CD4-positive, CD25-positive, alpha-beta regulatory T cell (primary cell): ENCODE results near the gene DBT. TPM values are rescaled to one million over a fixed set of nuclear protein-coding genes. Genes with fewer than 3 reads are reported as not detected.

ENCODE experiments used
- ATAC-seq, 2 donors: fragments of 150-1000 bp; cut with Tn5 transposase; one replicate each; pipeline ENCODE4 v1.10.0; 2021; ENCODE audit warnings: low read depth in 2 of 2, moderate number of reproducible peaks in 2 of 2, moderate library complexity in 1 of 2
- DNase-seq, 3 donors: peaks; one replicate each; pipeline versions ENCODE4 v3.0.0 to v3.0.0-alpha.2; 2012 to 2022; ENCODE audit warnings: mixed read lengths in 1 of 3
- H3K27ac ChIP-seq: one replicate; pipeline ENCODE4 v1.7.0; 2013; ENCODE audit warnings: mild to moderate bottlenecking, low read length; ENCODE audit not compliant: insufficient read depth, poor library complexity, severe bottlenecking
- H3K27me3 ChIP-seq: one replicate; pipeline ENCODE4 v1.7.0; 2013; ENCODE audit warnings: low read length; ENCODE audit not compliant: control insufficient read depth, insufficient read depth
- H3K36me3 ChIP-seq: one replicate; pipeline ENCODE4 v1.7.0; 2013; ENCODE audit warnings: mild to moderate bottlenecking, low read length, moderate library complexity; ENCODE audit not compliant: control insufficient read depth, insufficient read depth
- H3K4me1 ChIP-seq: 2 replicates; pipeline ENCODE4 v1.7.0; 2013; ENCODE audit warnings: mild to moderate bottlenecking, low read length; ENCODE audit not compliant: insufficient read depth, control insufficient read depth, poor library complexity, severe bottlenecking
- H3K4me3 ChIP-seq: one replicate; pipeline ENCODE4 v1.7.0; 2013; ENCODE audit warnings: low read depth, mild to moderate bottlenecking, low read length, moderate library complexity
- H3K9me3 ChIP-seq, 2 experiments: 1 replicate in 1 of 2; 2 replicates in 1 of 2; pipeline ENCODE4 v1.7.0; 2013; ENCODE audit warnings: low read length in 2 of 2, mild to moderate bottlenecking in 1 of 2, moderate library complexity in 1 of 2; ENCODE audit not compliant: control insufficient read depth in 2 of 2
- H3K27ac Mint-ChIP-seq, 3 donors: one replicate each; pipeline ENCODE4 v1.8.0; 2020 to 2022; ENCODE audit warnings: mild to moderate bottlenecking in 3 of 3, mixed read lengths in 3 of 3, moderate library complexity in 2 of 3
- H3K27me3 Mint-ChIP-seq: one replicate; pipeline ENCODE4 v1.8.0; 2022; ENCODE audit warnings: mild to moderate bottlenecking, mixed read lengths
- H3K36me3 Mint-ChIP-seq: one replicate; pipeline ENCODE4 v1.8.0; 2020; ENCODE audit warnings: mixed read lengths
- H3K4me1 Mint-ChIP-seq, 4 donors: one replicate each; pipeline ENCODE4 v1.8.0; 2020 to 2022; ENCODE audit warnings: mixed read lengths in 4 of 4, mild to moderate bottlenecking in 1 of 4
- H3K4me3 Mint-ChIP-seq, 4 donors: one replicate each; pipeline ENCODE4 v1.8.0; 2020 to 2022; ENCODE audit warnings: mild to moderate bottlenecking in 4 of 4, mixed read lengths in 4 of 4, moderate library complexity in 3 of 4
- H3K9me3 Mint-ChIP-seq, 7 donors: one replicate each; pipeline ENCODE4 v1.8.0; 2020 to 2022; ENCODE audit warnings: mixed read lengths in 7 of 7, mild to moderate bottlenecking in 3 of 7, moderate library complexity in 2 of 7
- polyA plus RNA-seq, 4 donors: library from polyadenylated mRNA; unstranded; fragments of 300-500 nt; fragmentation: Illumina TruSeq; gene quantifications; one replicate each; pipeline ENCODE4 v1.2.3, GENCODE V29; 2021
- total RNA-seq: library from RNA; stranded (reverse); gene quantifications from one replicate; pipeline ENCODE4 v1.2.3, GENCODE V29; 2022

The DBT gene
- total and polyA plus RNA-seq, 5 donors from 2014 or later: 3.4 to 10.0 (median 5.5) TPM

- Mint-ChIP-seq H3K27me3 (no peaks in the 10 kb centered on the region), H3K4me1 (peaks cover 5 to 16% (median 8%) of the 10 kb centered on the region in 4 donors), H3K9me3 (peaks cover 0 to 1% (median 0%) of the 10 kb centered on the region in 7 donors), H3K4me3 (no peak overlapping the region), H3K36me3 (peaks cover 40% of the 10 kb centered on the region), H3K27ac (no peak overlapping the region)
- H3K4me3 ChIP-seq: no peak overlapping the region
- no peak overlapping the region for H3K27ac ChIP-seq
- no peaks in the 10 kb centered on the region for H3K4me1 ChIP-seq
- H3K9me3 ChIP-seq: no peaks in the 10 kb centered on the region
- H3K27me3 ChIP-seq: no peaks in the 10 kb centered on the region
- no peak for ATAC-seq
- DNase-seq: no peak
- H3K36me3 ChIP-seq: peaks cover 43% of the 10 kb centered on the region
These were observed 17.5 kb downstream of the DBT start for GRCh38 chr1:100232156-100232555.

GRCh38 chr1:100231721-100232120 is 17.9 kb downstream of the DBT start:
- Histone ChIP-seq H3K36me3 (peaks cover 39% of the 10 kb centered on the region), H3K9me3 (no peaks in the 10 kb centered on the region), H3K27ac (no peak overlapping the region), H3K4me3 (no peak overlapping the region), H3K27me3 (no peaks in the 10 kb centered on the region), H3K4me1 (no peaks in the 10 kb centered on the region)
- no peaks in the 10 kb centered on the region for H3K27me3 Mint-ChIP-seq
- peaks cover 0 to 1% (median 0%) of the 10 kb centered on the region in 7 donors for H3K9me3 Mint-ChIP-seq
- no peak for ATAC-seq
- H3K4me1 Mint-ChIP-seq: peaks cover 5 to 11% (median 8%) of the 10 kb centered on the region in 4 donors
- no peak overlapping the region for H3K4me3 Mint-ChIP-seq
- H3K36me3 Mint-ChIP-seq: peaks cover 39% of the 10 kb centered on the region
- no peak overlapping the region for H3K27ac Mint-ChIP-seq
- no peak for DNase-seq

GRCh38 chr1:100230765-100231164 is 18.9 kb downstream of the DBT start:
- no peaks in the 10 kb centered on the region for H3K27me3 ChIP-seq
- H3K9me3 Mint-ChIP-seq: peaks cover 0 to 1% (median 0%) of the 10 kb centered on the region in 7 donors
- no peaks in the 10 kb centered on the region for H3K9me3 ChIP-seq
- no peak overlapping the region for H3K4me3 Mint-ChIP-seq
- H3K4me3 ChIP-seq: no peak overlapping the region
- peak in 1 of 3 donors; percentile 7 for DNase-seq
- no peak overlapping the region for H3K27ac ChIP-seq
- H3K4me1 Mint-ChIP-seq: peaks cover 3 to 6% (median 5%) of the 10 kb centered on the region in 4 donors
- H3K27me3 Mint-ChIP-seq: no peaks in the 10 kb centered on the region
- ATAC-seq: no peak
- no peak overlapping the region for H3K27ac Mint-ChIP-seq
- peaks cover 36% of the 10 kb centered on the region for H3K36me3 ChIP-seq
- H3K36me3 Mint-ChIP-seq: peaks cover 35% of the 10 kb centered on the region
- H3K4me1 ChIP-seq: no peaks in the 10 kb centered on the region

- Histone ChIP-seq H3K27me3 (no peaks in the 10 kb centered on the region), H3K36me3 (peaks cover 33% of the 10 kb centered on the region), H3K4me3 (no peak overlapping the region), H3K4me1 (no peaks in the 10 kb centered on the region), H3K27ac (no peak overlapping the region), H3K9me3 (no peaks in the 10 kb centered on the region)
- Mint-ChIP-seq H3K4me1 (peaks cover 3 to 6% (median 5%) of the 10 kb centered on the region in 4 donors), H3K4me3 (no peak overlapping the region), H3K27me3 (no peaks in the 10 kb centered on the region), H3K36me3 (peaks cover 33% of the 10 kb centered on the region), H3K27ac (peak overlapping the region in 1 of 3 donors; percentile 78), H3K9me3 (peaks cover 0 to 1% (median 0%) of the 10 kb centered on the region in 7 donors)
- ATAC-seq (no peak), DNase-seq (no peak)
These were observed 19.8 kb downstream of the DBT start for GRCh38 chr1:100229681-100230443.

- no peak for DNase-seq
- H3K4me3 ChIP-seq: no peak overlapping the region
- H3K9me3 ChIP-seq: no peaks in the 10 kb centered on the region
- no peak overlapping the region for H3K4me3 Mint-ChIP-seq
- H3K27me3 ChIP-seq: no peaks in the 10 kb centered on the region
- H3K27ac ChIP-seq: no peak overlapping the region
- no peaks in the 10 kb centered on the region for H3K9me3 Mint-ChIP-seq
- H3K36me3 Mint-ChIP-seq: peaks cover 21% of the 10 kb centered on the region
- no peak for ATAC-seq
- no peaks in the 10 kb centered on the region for H3K27me3 Mint-ChIP-seq
- H3K4me1 Mint-ChIP-seq: peaks cover 0 to 10% (median 6%) of the 10 kb centered on the region in 4 donors
- H3K27ac Mint-ChIP-seq: peak overlapping the region in 1 of 3 donors; percentile 38
- no peaks in the 10 kb centered on the region for H3K4me1 ChIP-seq
- peaks cover 12% of the 10 kb centered on the region for H3K36me3 ChIP-seq
These were observed 27.2 kb downstream of the DBT start for GRCh38 chr1:100222428-100222827.

- no peak overlapping the region for H3K27ac ChIP-seq
- H3K27ac Mint-ChIP-seq: peak overlapping the region in 2 of 3 donors; percentile 57 to 77
- H3K4me3 ChIP-seq: no peak overlapping the region
- no peaks in the 10 kb centered on the region for H3K9me3 ChIP-seq
- DNase-seq (no peak), ATAC-seq (no peak)
- no peaks in the 10 kb centered on the region for H3K4me1 ChIP-seq
- no peak overlapping the region for H3K4me3 Mint-ChIP-seq
- no peaks in the 10 kb centered on the region for H3K27me3 Mint-ChIP-seq
- H3K27me3 ChIP-seq: no peaks in the 10 kb centered on the region
- H3K9me3 Mint-ChIP-seq: no peaks in the 10 kb centered on the region
- H3K36me3 Mint-ChIP-seq: peaks cover 30% of the 10 kb centered on the region
- H3K36me3 ChIP-seq: peaks cover 18% of the 10 kb centered on the region
- peaks cover 0 to 10% (median 6%) of the 10 kb centered on the region in 4 donors for H3K4me1 Mint-ChIP-seq
These were observed 29.8 kb downstream of the DBT start for GRCh38 chr1:100219883-100220282.

- H3K27ac ChIP-seq: no peak overlapping the region
- no peaks in the 10 kb centered on the region for H3K27me3 Mint-ChIP-seq
- H3K9me3 ChIP-seq: no peaks in the 10 kb centered on the region
- no peak overlapping the region for H3K4me3 Mint-ChIP-seq
- no peaks in the 10 kb centered on the region for H3K9me3 Mint-ChIP-seq
- H3K4me1 ChIP-seq: no peaks in the 10 kb centered on the region
- peaks cover 33% of the 10 kb centered on the region for H3K36me3 Mint-ChIP-seq
- peak overlapping the region in 1 of 3 donors; percentile 77 for H3K27ac Mint-ChIP-seq
- no peaks in the 10 kb centered on the region for H3K27me3 ChIP-seq
- DNase-seq (no peak), ATAC-seq (no peak)
- peaks cover 0 to 10% (median 6%) of the 10 kb centered on the region in 4 donors for H3K4me1 Mint-ChIP-seq
- peaks cover 23% of the 10 kb centered on the region for H3K36me3 ChIP-seq
- no peak overlapping the region for H3K4me3 ChIP-seq
These were observed 30.2 kb downstream of the DBT start for GRCh38 chr1:100219457-100219856.

- Histone ChIP-seq H3K9me3 (no peaks in the 10 kb centered on the region), H3K27ac (no peak overlapping the region), H3K4me3 (no peak overlapping the region), H3K36me3 (peaks cover 35% of the 10 kb centered on the region), H3K4me1 (no peaks in the 10 kb centered on the region), H3K27me3 (no peaks in the 10 kb centered on the region)
- Mint-ChIP-seq H3K27ac (peak overlapping the region in 2 of 3 donors; percentile 23 to 78), H3K4me3 (no peak overlapping the region), H3K27me3 (no peaks in the 10 kb centered on the region), H3K4me1 (peaks cover 0 to 10% (median 2%) of the 10 kb centered on the region in 4 donors), H3K36me3 (peaks cover 38% of the 10 kb centered on the region), H3K9me3 (no peaks in the 10 kb centered on the region)
- ATAC-seq (no peak), DNase-seq (no peak)
These were observed 31.8 kb downstream of the DBT start for GRCh38 chr1:100217834-100218233.
